ENCODE measurements around the gene ATP1B4. TPM values are rescaled to one million over a fixed set of nuclear protein-coding genes. Genes with fewer than 3 reads are reported as not detected.

Gene ATP1B4
- total and polyA plus RNA-seq, 10 donors: not detected

Other genes with a start within 250 kb of the ATP1B4 start
- under 1 TPM in 2 of 7 donors, not detected in 5; 0.66 to 0.82 TPM for gene RHOXF1, start 246.2 kb upstream of the ATP1B4 start, total RNA-seq
- 1 to 10 TPM in 2 of 3 donors, under 1 TPM in 1; 0.15 to 1.6 (median 1.3) TPM for gene RHOXF1, start 246.2 kb upstream of the ATP1B4 start, polyA plus RNA-seq
- not detected for gene RHOXF2, start 203.5 kb upstream of the ATP1B4 start, total RNA-seq
- gene RHOXF2, start 203.5 kb upstream of the ATP1B4 start, polyA plus RNA-seq: under 1 TPM in 1 of 3 donors, not detected in 2; 0.02 TPM
- gene ZBTB33, start 111.3 kb upstream of the ATP1B4 start, total RNA-seq: 10 to 100 TPM; 13.6 to 23.7 (median 19.3) TPM
- gene ZBTB33, start 111.3 kb upstream of the ATP1B4 start, polyA plus RNA-seq: 1 to 10 TPM; 4.7 to 8.8 (median 6.8) TPM
- 1 to 10 TPM in 5 of 7 donors, under 1 TPM in 2; 0.46 to 1.8 (median 1.6) TPM for gene TMEM255A, start 50.6 kb upstream of the ATP1B4 start, total RNA-seq
- 1 to 10 TPM; 1.0 to 2.0 (median 1.4) TPM for gene TMEM255A, start 50.6 kb upstream of the ATP1B4 start, polyA plus RNA-seq
- gene LAMP2, start 107.2 kb downstream of the ATP1B4 start, total RNA-seq: 10 to 100 TPM; 77.2 to 99.3 (median 94.5) TPM
- 10 to 100 TPM; 13.6 to 24.2 (median 23.3) TPM for gene LAMP2, start 107.2 kb downstream of the ATP1B4 start, polyA plus RNA-seq
- gene CUL4B, start 198.9 kb downstream of the ATP1B4 start, total RNA-seq: 10 to 100 TPM; 37.8 to 60.1 (median 47.5) TPM
- 10 to 100 TPM; 19.6 to 23.3 (median 20.1) TPM for gene CUL4B, start 198.9 kb downstream of the ATP1B4 start, polyA plus RNA-seq
- 10 to 100 TPM; 21.6 to 39.1 (median 28.1) TPM for gene MCTS1, start 242.0 kb downstream of the ATP1B4 start, total RNA-seq
- gene MCTS1, start 242.0 kb downstream of the ATP1B4 start, polyA plus RNA-seq: 10 to 100 TPM; 36.6 to 56.1 (median 51.6) TPM